ENCODE measurements around the gene XAB2.
A peak's percentile ranks its signal among the peaks of the same experiment; 100 is the strongest.

XAB2 gene

GRCh38 chr19:7629347-7630054, at the start of gene XAB2, which contains the start of gene PET100:
TSS of gene XAB2 (minus strand) at chr19:7629545. CDS start at chr19:7629527, 18 bp downstream.
TSS of gene PET100 (plus strand) at chr19:7629793. CDS start at chr19:7629834, 41 bp downstream.
- peak; percentile 99 for DNase-seq (ENCODE audit: low spot score)
- POLR2A ChIA-PET (ENCODE audit: low non-redundant PET): interaction anchor here (0.6 to 1.7 kb wide), 4 partner anchors 10 to 182 kb away, joined by 3 to 5 read pairs (median 4); no protein-coding TSS in a partner anchor
- CTCF ChIA-PET: interaction anchor here (1.8 kb wide), 1 partner anchor 61 kb away, joined by 9 read pairs; no protein-coding TSS in a partner anchor
- TF ChIP-seq, protein P1, sequence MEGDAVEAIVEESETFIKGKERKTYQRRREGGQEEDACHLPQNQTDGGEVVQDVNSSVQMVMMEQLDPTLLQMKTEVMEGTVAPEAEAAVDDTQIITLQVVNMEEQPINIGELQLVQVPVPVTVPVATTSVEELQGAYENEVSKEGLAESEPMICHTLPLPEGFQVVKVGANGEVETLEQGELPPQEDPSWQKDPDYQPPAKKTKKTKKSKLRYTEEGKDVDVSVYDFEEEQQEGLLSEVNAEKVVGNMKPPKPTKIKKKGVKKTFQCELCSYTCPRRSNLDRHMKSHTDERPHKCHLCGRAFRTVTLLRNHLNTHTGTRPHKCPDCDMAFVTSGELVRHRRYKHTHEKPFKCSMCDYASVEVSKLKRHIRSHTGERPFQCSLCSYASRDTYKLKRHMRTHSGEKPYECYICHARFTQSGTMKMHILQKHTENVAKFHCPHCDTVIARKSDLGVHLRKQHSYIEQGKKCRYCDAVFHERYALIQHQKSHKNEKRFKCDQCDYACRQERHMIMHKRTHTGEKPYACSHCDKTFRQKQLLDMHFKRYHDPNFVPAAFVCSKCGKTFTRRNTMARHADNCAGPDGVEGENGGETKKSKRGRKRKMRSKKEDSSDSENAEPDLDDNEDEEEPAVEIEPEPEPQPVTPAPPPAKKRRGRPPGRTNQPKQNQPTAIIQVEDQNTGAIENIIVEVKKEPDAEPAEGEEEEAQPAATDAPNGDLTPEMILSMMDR (conservative IDR thresholded peaks at IDR 0.05; ENCODE audit: low read depth): no peak
- H3K27ac ChIP-seq: peak within 1 kb of the TSS; percentile 64

DNA sequence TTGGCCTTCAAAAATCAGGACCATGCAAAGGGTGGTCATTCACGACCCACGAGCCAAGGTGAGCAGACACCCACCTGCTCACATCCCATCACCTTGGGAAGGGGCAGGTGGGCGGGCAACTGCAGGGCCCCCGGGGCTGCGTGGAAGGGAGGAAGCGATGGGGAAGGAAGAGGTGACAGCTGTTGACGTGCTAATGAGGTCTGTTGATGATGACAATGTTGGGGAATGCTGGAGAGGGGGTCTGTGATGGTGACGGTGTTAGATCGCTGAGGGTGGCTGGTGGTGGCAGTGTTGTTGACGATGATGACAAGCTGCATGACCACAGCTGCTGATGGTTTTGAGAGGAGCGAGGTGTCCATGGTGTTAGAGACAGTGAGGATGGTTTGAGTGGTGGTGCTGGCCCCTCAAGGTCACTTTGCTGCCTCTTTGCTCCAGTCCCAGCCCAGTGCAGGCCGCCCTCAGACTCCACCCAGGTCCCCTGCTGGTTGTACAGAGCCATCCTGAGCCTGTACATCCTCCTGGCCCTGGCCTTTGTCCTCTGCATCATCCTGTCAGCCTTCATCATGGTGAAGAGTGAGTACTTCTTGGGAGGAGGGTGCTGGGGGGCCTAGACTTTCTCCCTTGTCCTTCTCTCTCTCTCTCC, 48.4 kb upstream of the XAB2 start:
- CTCF ChIA-PET: interaction anchor here (0.7 to 1.4 kb wide), 3 partner anchors 9 to 221 kb away, joined by 3 to 6 read pairs (median 4); no protein-coding TSS in a partner anchor
- POLR2A ChIA-PET (ENCODE audit: low non-redundant PET): no interaction called here
- DNase-seq (ENCODE audit: low spot score): no peak
- H3K27ac ChIP-seq: no peak overlapping the region
- TF ChIP-seq, protein P1 (conservative IDR thresholded peaks at IDR 0.05; ENCODE audit: low read depth): no peak

GRCh38 chr19:7676854-7677253, 47.5 kb upstream of the XAB2 start, which contains the start of gene MCEMP1:
TSS of gene MCEMP1 (plus strand) at chr19:7677090. CDS start at chr19:7677121, 31 bp downstream.
- ChIA-PET POLR2A (ENCODE audit: low non-redundant PET) (interaction anchor here (0.6 kb wide), 1 partner anchor 10 kb away, joined by 5 read pairs; no protein-coding TSS in a partner anchor), CTCF (no interaction called here)
- no peak for DNase-seq (ENCODE audit: low spot score)
- no peak within 1 kb of the TSS for H3K27ac ChIP-seq
- TF ChIP-seq, protein P1 (conservative IDR thresholded peaks at IDR 0.05; ENCODE audit: low read depth): no peak

- TF ChIP-seq, protein P1 (conservative IDR thresholded peaks at IDR 0.05; ENCODE audit: low read depth): no peak
- POLR2A ChIA-PET (ENCODE audit: low non-redundant PET): interaction anchor here (0.6 kb wide), 1 partner anchor 9 kb away, joined by 5 read pairs; no protein-coding TSS in a partner anchor
- CTCF ChIA-PET: no interaction called here
- no peak overlapping the region for H3K27ac ChIP-seq
- DNase-seq (ENCODE audit: low spot score): no peak
These were observed 47.0 kb upstream of the XAB2 start for GRCh38 chr19:7676376-7676775.

DNA sequence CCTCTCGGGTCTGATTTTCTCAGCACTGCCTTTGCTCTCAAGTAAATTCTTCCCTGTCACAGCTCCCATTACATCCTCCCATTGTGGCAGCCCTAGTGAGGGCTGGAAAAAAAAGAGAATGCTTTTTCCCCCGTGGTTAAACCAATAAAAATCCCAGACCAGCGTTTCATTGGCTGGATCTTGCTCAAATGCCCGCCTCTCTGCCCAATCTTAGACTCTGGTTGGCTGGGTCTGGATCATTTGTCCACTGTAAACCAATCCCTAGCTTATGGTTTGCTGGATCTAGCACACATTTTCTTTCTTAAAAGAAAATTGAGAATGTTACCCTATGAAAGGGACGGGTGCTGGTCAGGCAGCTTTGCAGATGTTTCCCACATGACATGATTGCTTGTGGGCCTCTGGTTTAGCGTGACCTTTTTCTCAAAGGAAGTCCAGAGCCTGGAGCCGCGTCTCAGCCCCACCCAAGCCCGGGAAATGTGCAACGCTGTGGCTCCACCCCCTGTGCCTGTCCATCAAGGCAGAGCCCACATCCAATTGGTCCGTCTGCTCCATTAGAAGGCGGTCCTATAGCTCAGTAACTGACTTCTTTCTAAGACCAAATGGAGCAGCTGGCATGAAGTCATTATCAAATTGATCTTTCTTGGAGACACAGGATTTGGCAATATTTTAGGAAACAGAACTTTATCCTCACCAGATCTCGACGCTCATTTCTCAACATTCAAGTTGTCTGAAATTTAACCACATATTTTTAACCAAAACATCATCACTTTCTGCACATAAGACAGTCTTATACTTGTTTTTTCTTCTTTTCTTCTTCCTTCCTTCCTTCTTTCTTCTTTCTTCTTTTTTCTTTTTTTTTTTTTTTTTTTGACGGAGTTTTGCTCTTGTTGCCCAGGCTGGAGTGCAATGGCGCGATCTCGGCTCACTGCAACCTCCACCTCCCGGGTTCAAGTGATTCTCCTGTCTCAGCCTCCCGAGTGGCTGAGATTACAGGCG, 45.0 kb upstream of the XAB2 start:
- H3K27ac ChIP-seq: no peak overlapping the region
- TF ChIP-seq, protein P1 (conservative IDR thresholded peaks at IDR 0.05; ENCODE audit: low read depth): no peak
- ChIA-PET POLR2A (ENCODE audit: low non-redundant PET) (no interaction called here), CTCF (interaction anchor here (0.6 to 0.9 kb wide), 2 partner anchors 17 to 106 kb away, joined by 3 read pairs; no protein-coding TSS in a partner anchor)
- DNase-seq (ENCODE audit: low spot score): peak; percentile 88

Measured in RWPE1 (cell line).